Body of pancreas (tissue), 4 donors: ENCODE measurements around the gene KIZ.

ENCODE experiments used
- CTCF ChIP-seq, 7 experiments: fragments of 450-650 bp in 4 of 7; fragments of 200-600 bp in 3 of 7; sonication (generic) in 3 of 7; IDR thresholded peaks; one replicate each; pipeline ENCODE4 v1.5.1; 2016 to 2019; ENCODE audit warnings: antibody characterized with exemption in 7 of 7
- POLR2A ChIP-seq, 3 donors: fragments of 450-650 bp; IDR thresholded peaks; one replicate each; pipeline ENCODE4 v1.6.1; 2016; ENCODE audit warnings: antibody characterized with exemption in 3 of 3, mild to moderate bottlenecking in 2 of 3

DNA sequence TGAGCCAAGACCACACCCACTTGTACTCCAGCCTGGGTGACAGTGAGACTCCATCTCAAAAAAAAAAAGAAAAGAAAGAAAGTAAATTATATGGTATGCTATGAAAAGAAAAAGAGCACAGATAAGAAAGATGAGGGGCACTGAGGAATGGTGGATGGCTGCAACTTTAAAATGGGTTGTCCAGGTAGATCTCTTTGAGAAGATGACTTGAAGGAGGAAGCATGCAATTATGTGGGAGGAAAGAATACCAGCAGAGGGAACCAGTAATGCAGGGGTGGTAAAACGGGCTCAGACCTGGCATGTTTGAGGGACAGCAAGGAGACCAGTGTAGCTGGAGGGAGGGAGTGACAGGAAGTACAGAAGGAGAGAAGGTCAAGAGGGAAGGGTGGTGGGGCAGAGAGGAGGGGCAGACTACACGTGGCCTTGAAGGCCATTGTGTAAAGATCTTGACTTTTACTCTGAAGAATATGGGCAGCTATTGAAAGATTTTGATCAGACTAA is 42.0 kb upstream of the KIZ start:
- TF ChIP-seq CTCF (IDR thresholded peaks at IDR 0.05) (no peak), POLR2A (IDR thresholded peaks at IDR 0.05) (no peak)
